Keratinocyte (primary cell): ENCODE results near the gene CCBE1. TPM values are rescaled to one million over a fixed set of nuclear protein-coding genes. Genes with fewer than 3 reads are reported as not detected.

ENCODE experiments used
- DNase-seq: peaks from one replicate; pipeline ENCODE4 v3.0.0-alpha.2; 2011; ENCODE audit warnings: low read depth, missing footprints, low spot score
- FAIRE-seq: peaks from 2 replicates; lab custom pipeline; 2011; peaks lifted over from hg19 to GRCh38; lab: Jason Lieb, UNC
- H2AFZ ChIP-seq: 2 replicates; pipeline ENCODE4 v1.6.0; 2012; ENCODE audit warnings: low read length, control low read depth, inconsistent platforms; ENCODE audit not compliant: control insufficient read depth
- H3K27ac ChIP-seq: 2 replicates; pipeline ENCODE4 v1.5.1; 2011; ENCODE audit warnings: low read length; ENCODE audit not compliant: control insufficient read depth, insufficient read depth
- H3K27me3 ChIP-seq: 3 replicates; pipeline ENCODE4 v1.6.0; 2011; ENCODE audit warnings: low read length; ENCODE audit not compliant: control insufficient read depth, insufficient read depth; ENCODE audit errors: extremely low read depth
- H3K36me3 ChIP-seq, 2 experiments: 2 replicates in 1 of 2; 3 replicates in 1 of 2; pipeline ENCODE4 v1.5.1; 2011; ENCODE audit warnings: low read length in 2 of 2, mild to moderate bottlenecking in 1 of 2; ENCODE audit not compliant: control insufficient read depth in 2 of 2, insufficient read depth in 2 of 2; ENCODE audit errors: extremely low read depth in 1 of 2
- H3K4me1 ChIP-seq: 3 replicates; pipeline ENCODE4 v1.5.1; 2011; ENCODE audit warnings: low read length; ENCODE audit not compliant: control insufficient read depth, insufficient read depth; ENCODE audit errors: extremely low read depth
- H3K4me2 ChIP-seq: 3 replicates; pipeline ENCODE4 v1.6.0; 2011; ENCODE audit warnings: low read depth, low read length; ENCODE audit not compliant: control insufficient read depth, insufficient read depth; ENCODE audit errors: extremely low read depth
- H3K4me3 ChIP-seq, 3 experiments: fragments of 200-600 bp in 1 of 3; sonication (generic) in 1 of 3; 2 replicates in 2 of 3; 3 replicates in 1 of 3; pipeline ENCODE4 v1.5.1; 2011 to 2016; ENCODE audit warnings: low read length in 3 of 3, mild to moderate bottlenecking in 3 of 3, control low read depth in 2 of 3, inconsistent platforms in 1 of 3, low read depth in 1 of 3, mixed read lengths in 1 of 3, mixed run types in 1 of 3, moderate library complexity in 1 of 3; ENCODE audit not compliant: control insufficient read depth in 2 of 3, insufficient read depth in 2 of 3; ENCODE audit errors: extremely low read depth in 1 of 3
- H3K79me2 ChIP-seq: 2 replicates; pipeline ENCODE4 v1.6.0; 2012; ENCODE audit warnings: low read length; ENCODE audit not compliant: control insufficient read depth, insufficient read depth
- H3K9ac ChIP-seq: 3 replicates; pipeline ENCODE4 v1.6.0; 2011; ENCODE audit warnings: low read length; ENCODE audit not compliant: control insufficient read depth, insufficient read depth; ENCODE audit errors: extremely low read depth
- H3K9me1 ChIP-seq: 3 replicates; pipeline ENCODE4 v1.6.0; 2011; ENCODE audit warnings: low read length; ENCODE audit not compliant: control insufficient read depth, insufficient read depth; ENCODE audit errors: extremely low read depth
- H3K9me3 ChIP-seq: 2 replicates; pipeline ENCODE4 v1.5.1; 2012; ENCODE audit warnings: low read depth, low read length; ENCODE audit not compliant: control insufficient read depth
- H4K20me1 ChIP-seq: 3 replicates; pipeline ENCODE4 v1.6.0; 2011; ENCODE audit warnings: low read length; ENCODE audit not compliant: control insufficient read depth, insufficient read depth; ENCODE audit errors: extremely low read depth
- EZH2 ChIP-seq: IDR thresholded peaks from one replicate; pipeline ENCODE4 v1.6.1; 2012; ENCODE audit warnings: inconsistent platforms, mild to moderate bottlenecking, low read length, moderate library complexity
- dilution Hi-C: fragments of 300-500 bp; cut with MboI; formaldehyde crosslinking; loops from one replicate; pipeline ENCODE4 v1.7.0; 2020; ENCODE audit warnings: low sequenced_read_pairs; ENCODE audit not compliant: extremely low pct_ligation_motif_present
- polyA plus RNA-seq, 5 experiments: library from polyadenylated mRNA; depleted of rRNA in 3 of 5; stranded (reverse) in 3 of 5; stranded (forward) in 1 of 5; unstranded in 1 of 5; fragments of >200 nt; gene quantifications; 1 replicate in 1 of 5; 2 replicates in 3 of 5; 3 replicates in 1 of 5; pipeline versions ENCODE4 v1.2.1 to v1.2.3, GENCODE V29; 2011 to 2012; ENCODE audit warnings: missing spikeins in 2 of 5, low read depth in 1 of 5, low replicate concordance in 1 of 5
- TF ChIP-seq, protein P1 (sequence below), 3 experiments: IDR thresholded peaks in 1 of 3; conservative IDR thresholded peaks in 1 of 3; optimal IDR thresholded peaks in 1 of 3; 2 replicates in 2 of 3; 3 replicates in 1 of 3; pipeline versions ENCODE3 to v1.5.1; 2011; ENCODE audit warnings: low read length in 3 of 3, mild to moderate bottlenecking in 3 of 3, moderate library complexity in 2 of 3, control low read depth in 1 of 3, inconsistent platforms in 1 of 3; ENCODE audit not compliant: insufficient read depth in 2 of 3; ENCODE audit errors: extremely low read depth in 1 of 3

The CCBE1 gene
- polyA plus RNA-seq, 1 donor (not counting 4 experiments of a cell fraction or from before 2014, with no cell fraction given), result 20.1 TPM

DNA sequence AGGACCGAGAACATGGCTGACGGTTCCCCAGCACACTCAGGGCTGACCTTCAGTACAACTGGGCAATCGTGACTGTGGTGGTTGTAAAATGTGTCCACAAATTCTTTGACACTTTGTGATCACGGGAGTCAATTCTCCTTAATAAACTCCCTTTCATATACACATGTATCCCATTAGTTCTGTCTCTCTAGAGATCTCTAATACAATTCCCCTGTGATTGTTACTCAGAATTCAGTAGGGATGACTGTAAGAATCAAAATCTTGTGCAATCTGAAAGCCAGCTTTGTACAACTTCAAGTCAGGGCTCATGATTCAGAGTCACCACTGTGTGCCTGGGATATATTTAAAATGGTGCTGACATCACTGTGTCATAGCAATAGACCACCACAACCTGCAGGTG lies 248.7 kb downstream of the CCBE1 start:
- H3K36me3 ChIP-seq, result no peaks in the 10 kb centered on the region
- no peak overlapping the region for H3K9ac ChIP-seq
- H3K9me1 ChIP-seq, result no peaks in the 10 kb centered on the region
- H3K4me3 ChIP-seq, result no peak overlapping the region
- peaks cover 2% of the 10 kb centered on the region for H4K20me1 ChIP-seq
- no peak for TF ChIP-seq EZH2
- TF ChIP-seq, protein P1, sequence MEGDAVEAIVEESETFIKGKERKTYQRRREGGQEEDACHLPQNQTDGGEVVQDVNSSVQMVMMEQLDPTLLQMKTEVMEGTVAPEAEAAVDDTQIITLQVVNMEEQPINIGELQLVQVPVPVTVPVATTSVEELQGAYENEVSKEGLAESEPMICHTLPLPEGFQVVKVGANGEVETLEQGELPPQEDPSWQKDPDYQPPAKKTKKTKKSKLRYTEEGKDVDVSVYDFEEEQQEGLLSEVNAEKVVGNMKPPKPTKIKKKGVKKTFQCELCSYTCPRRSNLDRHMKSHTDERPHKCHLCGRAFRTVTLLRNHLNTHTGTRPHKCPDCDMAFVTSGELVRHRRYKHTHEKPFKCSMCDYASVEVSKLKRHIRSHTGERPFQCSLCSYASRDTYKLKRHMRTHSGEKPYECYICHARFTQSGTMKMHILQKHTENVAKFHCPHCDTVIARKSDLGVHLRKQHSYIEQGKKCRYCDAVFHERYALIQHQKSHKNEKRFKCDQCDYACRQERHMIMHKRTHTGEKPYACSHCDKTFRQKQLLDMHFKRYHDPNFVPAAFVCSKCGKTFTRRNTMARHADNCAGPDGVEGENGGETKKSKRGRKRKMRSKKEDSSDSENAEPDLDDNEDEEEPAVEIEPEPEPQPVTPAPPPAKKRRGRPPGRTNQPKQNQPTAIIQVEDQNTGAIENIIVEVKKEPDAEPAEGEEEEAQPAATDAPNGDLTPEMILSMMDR (optimal IDR thresholded peaks at IDR 0.05 in 1 of 3, IDR thresholded peaks at IDR 0.05 in 1 of 3, conservative IDR thresholded peaks at IDR 0.05 in 1 of 3; ENCODE audit: extremely low read depth in 1 of 3, insufficient read depth in 2 of 3, low read length in 3 of 3), result no peak
- no peak overlapping the region for H3K27ac ChIP-seq
- H3K9me3 ChIP-seq, result no peaks in the 10 kb centered on the region
- no peaks in the 10 kb centered on the region for H3K79me2 ChIP-seq
- dilution Hi-C loops, result no loop called here
- FAIRE-seq (no peak), DNase-seq (no peak)
- H2AFZ ChIP-seq, result no peak overlapping the region
- H3K4me1 ChIP-seq, result no peaks in the 10 kb centered on the region
- no peak overlapping the region for H3K4me2 ChIP-seq
- no peaks in the 10 kb centered on the region for H3K27me3 ChIP-seq

DNA sequence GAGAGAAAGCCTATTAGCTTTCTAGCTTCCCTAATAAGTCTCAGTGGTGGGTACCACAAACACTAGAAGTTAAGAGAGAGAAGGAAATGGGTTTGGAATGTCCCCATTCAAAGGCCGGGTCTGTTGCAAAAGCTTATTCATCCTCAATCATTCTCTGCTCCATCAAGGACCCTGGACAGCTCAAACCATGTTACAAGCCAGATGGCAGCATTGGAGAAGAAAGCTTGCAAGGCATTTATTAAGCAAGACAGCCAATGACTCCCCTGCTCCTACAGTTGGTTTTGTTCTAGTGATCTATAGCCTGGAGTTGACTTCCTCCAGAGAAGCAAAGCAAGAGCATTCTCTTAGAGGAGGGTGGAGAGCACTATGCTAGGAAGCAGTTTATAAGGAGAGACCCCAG lies 251.2 kb downstream of the CCBE1 start:
- DNase-seq, result no peak
- dilution Hi-C loops, result no loop called here
- Histone ChIP-seq H2AFZ (no peak overlapping the region), H3K79me2 (no peaks in the 10 kb centered on the region), H3K27me3 (no peaks in the 10 kb centered on the region), H3K36me3 (no peaks in the 10 kb centered on the region), H3K4me1 (no peaks in the 10 kb centered on the region), H3K9ac (no peak overlapping the region), H4K20me1 (peaks cover 2% of the 10 kb centered on the region), H3K27ac (no peak overlapping the region), H3K4me3 (no peak overlapping the region), H3K4me2 (no peak overlapping the region), H3K9me3 (no peaks in the 10 kb centered on the region), H3K9me1 (no peaks in the 10 kb centered on the region)
- FAIRE-seq, result no peak
- TF ChIP-seq EZH2, result no peak
- TF ChIP-seq, protein P1 (optimal IDR thresholded peaks at IDR 0.05 in 1 of 3, IDR thresholded peaks at IDR 0.05 in 1 of 3, conservative IDR thresholded peaks at IDR 0.05 in 1 of 3; ENCODE audit: extremely low read depth in 1 of 3, insufficient read depth in 2 of 3, low read length in 3 of 3), result no peak
